Measurements from ENCODE around the gene PRKCH.

The PRKCH gene

DNA sequence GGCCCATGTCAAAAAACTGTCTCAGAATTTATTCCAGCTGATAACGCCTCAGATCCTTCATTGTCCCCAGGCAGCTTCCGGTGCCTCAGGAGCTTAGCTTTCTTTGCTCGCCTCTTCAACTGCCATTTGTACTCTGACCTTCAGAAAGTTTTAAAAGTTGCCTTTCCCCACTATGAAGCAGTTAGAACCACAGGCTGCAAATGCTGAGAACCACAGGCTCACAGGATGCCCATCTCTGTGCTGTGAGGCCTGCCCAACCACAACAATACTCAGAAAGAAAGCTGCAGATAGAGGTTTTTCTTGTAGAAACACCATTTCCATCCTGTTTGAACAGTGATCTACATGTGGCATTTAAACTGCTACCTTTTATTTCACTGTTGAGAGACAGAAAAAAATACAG is 131.1 kb downstream of the PRKCH start:
- no peaks in the 10 kb centered on the region for H3K9me3 ChIP-seq (ENCODE audit: control insufficient read depth, insufficient read depth, low read depth, low read length)
- CTCF ChIA-PET: interaction anchor here (1.2 kb wide), 1 partner anchor 385 kb away, joined by 3 read pairs; no protein-coding TSS in a partner anchor
- H3K4me1 ChIP-seq (ENCODE audit: control insufficient read depth, insufficient read depth, low read length): no peaks in the 10 kb centered on the region
- H3K36me3 ChIP-seq (ENCODE audit: control insufficient read depth in 2 of 2, insufficient read depth in 1 of 2, low read length in 2 of 2): peaks cover 0 to 9% of the 10 kb centered on the region in 2 experiments; a peak in 1 of 3 replicates
- H3K4me3 ChIP-seq (ENCODE audit: low read depth, low read length): no peak overlapping the region
- POLR2A ChIA-PET: no interaction called here
- H3K27ac ChIP-seq (ENCODE audit: extremely low read depth, low read depth, low read length): no peak overlapping the region
- TF ChIP-seq ZNF175 (tag by site-specific recombination; IDR thresholded peaks at IDR 0.05) (no peak), ZNF416 (tag by site-specific recombination; IDR thresholded peaks at IDR 0.05) (no peak), ZNF530 (tag by site-specific recombination; IDR thresholded peaks at IDR 0.05; ENCODE audit: low read depth) (no peak)
- TF ChIP-seq, protein P1, sequence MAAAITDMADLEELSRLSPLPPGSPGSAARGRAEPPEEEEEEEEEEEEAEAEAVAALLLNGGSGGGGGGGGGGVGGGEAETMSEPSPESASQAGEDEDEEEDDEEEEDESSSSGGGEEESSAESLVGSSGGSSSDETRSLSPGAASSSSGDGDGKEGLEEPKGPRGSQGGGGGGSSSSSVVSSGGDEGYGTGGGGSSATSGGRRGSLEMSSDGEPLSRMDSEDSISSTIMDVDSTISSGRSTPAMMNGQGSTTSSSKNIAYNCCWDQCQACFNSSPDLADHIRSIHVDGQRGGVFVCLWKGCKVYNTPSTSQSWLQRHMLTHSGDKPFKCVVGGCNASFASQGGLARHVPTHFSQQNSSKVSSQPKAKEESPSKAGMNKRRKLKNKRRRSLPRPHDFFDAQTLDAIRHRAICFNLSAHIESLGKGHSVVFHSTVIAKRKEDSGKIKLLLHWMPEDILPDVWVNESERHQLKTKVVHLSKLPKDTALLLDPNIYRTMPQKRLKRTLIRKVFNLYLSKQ (tag by site-specific recombination; IDR thresholded peaks at IDR 0.05; ENCODE audit: borderline replicate concordance): no peak

DNA sequence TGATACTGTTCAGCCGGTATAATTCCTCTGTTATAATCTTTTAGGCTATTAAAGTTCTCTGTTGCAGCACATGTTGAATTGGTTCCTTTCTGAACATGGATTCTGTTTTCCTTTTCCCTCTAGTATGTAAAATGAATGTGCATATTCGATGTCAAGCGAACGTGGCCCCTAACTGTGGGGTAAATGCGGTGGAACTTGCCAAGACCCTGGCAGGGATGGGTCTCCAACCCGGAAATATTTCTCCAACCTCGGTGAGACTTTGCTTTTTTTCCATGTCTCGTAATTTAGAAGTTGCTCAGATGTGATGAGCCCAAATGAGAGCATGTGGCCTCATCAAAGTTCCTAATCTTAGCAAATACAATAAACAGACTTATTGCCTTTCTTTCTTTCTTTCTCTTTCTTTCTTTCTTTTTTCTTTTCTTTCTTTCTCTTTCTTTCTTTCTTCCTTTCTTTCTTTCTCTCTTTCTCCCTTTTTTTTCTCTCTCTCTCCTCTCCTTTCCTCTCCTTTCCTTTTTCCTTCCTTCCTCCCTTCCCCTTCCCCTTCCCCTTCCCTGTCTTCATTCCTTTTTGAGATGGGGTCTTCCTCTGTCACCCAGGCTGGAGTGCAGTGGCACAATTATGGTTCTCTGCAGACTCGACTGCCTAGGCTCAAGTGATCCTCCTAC is 131.9 kb downstream of the PRKCH start:
- no peak overlapping the region for H3K4me3 ChIP-seq (ENCODE audit: low read depth, low read length)
- no peaks in the 10 kb centered on the region for H3K4me1 ChIP-seq (ENCODE audit: control insufficient read depth, insufficient read depth, low read length)
- no peaks in the 10 kb centered on the region for H3K9me3 ChIP-seq (ENCODE audit: control insufficient read depth, insufficient read depth, low read depth, low read length)
- H3K27ac ChIP-seq (ENCODE audit: extremely low read depth, low read depth, low read length): no peak overlapping the region
- POLR2A ChIA-PET: no interaction called here
- TF ChIP-seq ZNF366 (tag by site-specific recombination; conservative IDR thresholded peaks at IDR 0.05) (peak; percentile 77), MZF1 (tag by site-specific recombination; IDR thresholded peaks at IDR 0.05; ENCODE audit: borderline replicate concordance) (no peak), BCL11A (tag by site-specific recombination; IDR thresholded peaks at IDR 0.05; ENCODE audit: low read depth) (no peak)
- CTCF ChIA-PET: interaction anchor here (0.7 to 1.2 kb wide), 2 partner anchors 383 to 385 kb away, joined by 3 to 6 read pairs; no protein-coding TSS in a partner anchor
- H3K36me3 ChIP-seq (ENCODE audit: control insufficient read depth in 2 of 2, insufficient read depth in 1 of 2, low read length in 2 of 2): peaks cover 0 to 17% of the 10 kb centered on the region in 2 experiments; a peak in 1 of 3 replicates

DNA sequence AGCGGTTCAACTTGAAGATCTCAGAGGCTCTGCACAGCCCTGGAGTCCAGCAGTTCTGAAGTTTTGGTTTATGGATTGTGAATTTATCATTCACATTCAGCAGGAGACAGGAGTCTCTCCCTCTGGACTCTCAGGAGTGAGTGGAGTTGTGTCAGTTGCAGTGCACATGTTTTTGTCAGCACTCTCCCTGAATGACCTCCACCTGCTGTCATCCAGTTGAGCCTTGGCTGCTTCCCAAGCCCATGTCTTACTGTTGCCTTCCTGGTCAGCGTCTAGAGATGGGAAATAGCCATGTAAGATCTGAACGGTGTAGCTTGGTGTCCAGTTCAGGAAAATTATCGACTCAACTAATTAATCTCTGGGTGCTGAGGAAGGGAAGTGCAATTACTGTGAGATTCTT is 133.2 kb downstream of the PRKCH start:
- TF ChIP-seq ZNF211 (tag by site-specific recombination; IDR thresholded peaks at IDR 0.05; ENCODE audit: low read depth) (no peak), KLF7 (tag by site-specific recombination; IDR thresholded peaks at IDR 0.05; ENCODE audit: borderline replicate concordance) (no peak), IKZF3 (tag by site-specific recombination; IDR thresholded peaks at IDR 0.05) (no peak), ZXDB (tag by site-specific recombination; IDR thresholded peaks at IDR 0.05) (no peak), WT1 (tag by site-specific recombination; IDR thresholded peaks at IDR 0.05) (no peak), ZEB2 (tag by site-specific recombination; IDR thresholded peaks at IDR 0.05) (no peak), ZNF391 (tag by site-specific recombination; IDR thresholded peaks at IDR 0.05; ENCODE audit: borderline replicate concordance, low read depth) (no peak), ZNF747 (tag by site-specific recombination; IDR thresholded peaks at IDR 0.05) (no peak), ZNF121 (tag by site-specific recombination; IDR thresholded peaks at IDR 0.05) (no peak), ZNF175 (tag by site-specific recombination; IDR thresholded peaks at IDR 0.05) (no peak), ZNF660 (tag by site-specific recombination; IDR thresholded peaks at IDR 0.05) (no peak), ZNF677 (tag by site-specific recombination; IDR thresholded peaks at IDR 0.05) (no peak), ZBTB17 (tag by site-specific recombination; IDR thresholded peaks at IDR 0.05) (no peak), ZNF768 (tag by site-specific recombination; IDR thresholded peaks at IDR 0.05) (no peak), KLF16 (tag by site-specific recombination; IDR thresholded peaks at IDR 0.05) (no peak), ZNF155 (tag by site-specific recombination; IDR thresholded peaks at IDR 0.05) (no peak), ZNF138 (tag by site-specific recombination; IDR thresholded peaks at IDR 0.05; ENCODE audit: borderline replicate concordance) (no peak)
- TF ChIP-seq, protein P2, sequence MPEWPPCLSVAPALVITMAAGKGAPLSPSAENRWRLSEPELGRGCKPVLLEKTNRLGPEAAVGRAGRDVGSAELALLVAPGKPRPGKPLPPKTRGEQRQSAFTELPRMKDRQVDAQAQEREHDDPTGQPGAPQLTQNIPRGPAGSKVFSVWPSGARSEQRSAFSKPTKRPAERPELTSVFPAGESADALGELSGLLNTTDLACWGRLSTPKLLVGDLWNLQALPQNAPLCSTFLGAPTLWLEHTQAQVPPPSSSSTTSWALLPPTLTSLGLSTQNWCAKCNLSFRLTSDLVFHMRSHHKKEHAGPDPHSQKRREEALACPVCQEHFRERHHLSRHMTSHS (tag by site-specific recombination; IDR thresholded peaks at IDR 0.05): no peak
- TF ChIP-seq, protein P3, sequence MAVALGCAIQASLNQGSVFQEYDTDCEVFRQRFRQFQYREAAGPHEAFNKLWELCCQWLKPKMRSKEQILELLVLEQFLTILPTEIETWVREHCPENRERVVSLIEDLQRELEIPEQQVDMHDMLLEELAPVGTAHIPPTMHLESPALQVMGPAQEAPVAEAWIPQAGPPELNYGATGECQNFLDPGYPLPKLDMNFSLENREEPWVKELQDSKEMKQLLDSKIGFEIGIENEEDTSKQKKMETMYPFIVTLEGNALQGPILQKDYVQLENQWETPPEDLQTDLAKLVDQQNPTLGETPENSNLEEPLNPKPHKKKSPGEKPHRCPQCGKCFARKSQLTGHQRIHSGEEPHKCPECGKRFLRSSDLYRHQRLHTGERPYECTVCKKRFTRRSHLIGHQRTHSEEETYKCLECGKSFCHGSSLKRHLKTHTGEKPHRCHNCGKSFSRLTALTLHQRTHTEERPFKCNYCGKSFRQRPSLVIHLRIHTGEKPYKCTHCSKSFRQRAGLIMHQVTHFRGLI (tag by site-specific recombination; IDR thresholded peaks at IDR 0.05): no peak
- TF ChIP-seq, protein P4, sequence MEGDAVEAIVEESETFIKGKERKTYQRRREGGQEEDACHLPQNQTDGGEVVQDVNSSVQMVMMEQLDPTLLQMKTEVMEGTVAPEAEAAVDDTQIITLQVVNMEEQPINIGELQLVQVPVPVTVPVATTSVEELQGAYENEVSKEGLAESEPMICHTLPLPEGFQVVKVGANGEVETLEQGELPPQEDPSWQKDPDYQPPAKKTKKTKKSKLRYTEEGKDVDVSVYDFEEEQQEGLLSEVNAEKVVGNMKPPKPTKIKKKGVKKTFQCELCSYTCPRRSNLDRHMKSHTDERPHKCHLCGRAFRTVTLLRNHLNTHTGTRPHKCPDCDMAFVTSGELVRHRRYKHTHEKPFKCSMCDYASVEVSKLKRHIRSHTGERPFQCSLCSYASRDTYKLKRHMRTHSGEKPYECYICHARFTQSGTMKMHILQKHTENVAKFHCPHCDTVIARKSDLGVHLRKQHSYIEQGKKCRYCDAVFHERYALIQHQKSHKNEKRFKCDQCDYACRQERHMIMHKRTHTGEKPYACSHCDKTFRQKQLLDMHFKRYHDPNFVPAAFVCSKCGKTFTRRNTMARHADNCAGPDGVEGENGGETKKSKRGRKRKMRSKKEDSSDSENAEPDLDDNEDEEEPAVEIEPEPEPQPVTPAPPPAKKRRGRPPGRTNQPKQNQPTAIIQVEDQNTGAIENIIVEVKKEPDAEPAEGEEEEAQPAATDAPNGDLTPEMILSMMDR (tag by site-specific recombination; IDR thresholded peaks at IDR 0.05): no peak
- H3K27ac ChIP-seq (ENCODE audit: extremely low read depth, low read depth, low read length): no peak overlapping the region
- POLR2A ChIA-PET: interaction anchor here (0.6 kb wide), 1 partner anchor 291 kb away, joined by 3 read pairs; no protein-coding TSS in a partner anchor
- CTCF ChIA-PET: interaction anchor here (0.6 to 0.7 kb wide), 2 partner anchors 224 to 662 kb away, joined by 3 read pairs; no protein-coding TSS in a partner anchor
- H3K9me3 ChIP-seq (ENCODE audit: control insufficient read depth, insufficient read depth, low read depth, low read length): no peaks in the 10 kb centered on the region
- H3K36me3 ChIP-seq (ENCODE audit: control insufficient read depth in 2 of 2, insufficient read depth in 1 of 2, low read length in 2 of 2): peaks cover 0 to 24% of the 10 kb centered on the region in 2 experiments; a peak in 1 of 3 replicates
- H3K4me3 ChIP-seq (ENCODE audit: low read depth, low read length): no peak overlapping the region
- no peaks in the 10 kb centered on the region for H3K4me1 ChIP-seq (ENCODE audit: control insufficient read depth, insufficient read depth, low read length)
